Hepatic stellate cell (primary cell): ENCODE results near the gene ATP9B.

Source experiments
- DNase-seq: peaks from one replicate; pipeline ENCODE4 v3.0.0; 2011; ENCODE audit warnings: low spot score

The ATP9B gene

GRCh38 chr18:79199691-79200374 lies 130.6 kb downstream of the ATP9B start:
- no peak for DNase-seq

GRCh38 chr18:79200546-79201268 lies 131.5 kb downstream of the ATP9B start:
- peak; percentile 13 for DNase-seq

- DNase-seq: no peak
Measured at GRCh38 chr18:79203017-79203605, 133.9 kb downstream of the ATP9B start.

- no peak for DNase-seq
Measured at GRCh38 chr18:79204889-79205807, 136.0 kb downstream of the ATP9B start.

- DNase-seq: no peak
Measured at GRCh38 chr18:79206444-79206843, 137.2 kb downstream of the ATP9B start.

GRCh38 chr18:79208906-79209305 lies 139.7 kb downstream of the ATP9B start:
- DNase-seq: no peak

GRCh38 chr18:79210002-79210910 lies 141.1 kb downstream of the ATP9B start:
- no peak for DNase-seq

GRCh38 chr18:79211844-79212243 lies 142.7 kb downstream of the ATP9B start:
- no peak for DNase-seq

- DNase-seq: no peak
Measured at GRCh38 chr18:79214056-79214455, 144.9 kb downstream of the ATP9B start.

GRCh38 chr18:79216176-79216575 lies 147.0 kb downstream of the ATP9B start:
- DNase-seq: no peak

- DNase-seq: no peak
Measured at GRCh38 chr18:79217979-79218604, 148.9 kb downstream of the ATP9B start.

GRCh38 chr18:79218605-79219190 lies 149.5 kb downstream of the ATP9B start:
- DNase-seq: no peak

GRCh38 chr18:79221136-79221535 lies 151.9 kb downstream of the ATP9B start:
- no peak for DNase-seq

- DNase-seq: no peak
Measured at GRCh38 chr18:79222790-79223189, 153.6 kb downstream of the ATP9B start.

GRCh38 chr18:79223431-79223830 lies 154.2 kb downstream of the ATP9B start:
- no peak for DNase-seq

- no peak for DNase-seq
Measured at GRCh38 chr18:79224381-79224780, 155.2 kb downstream of the ATP9B start.

- no peak for DNase-seq
Measured at GRCh38 chr18:79227621-79228020, 158.4 kb downstream of the ATP9B start.

- no peak for DNase-seq
Measured at GRCh38 chr18:79229431-79229830, 160.2 kb downstream of the ATP9B start.

- DNase-seq: no peak
Measured at GRCh38 chr18:79234438-79234837, 165.2 kb downstream of the ATP9B start.

- no peak for DNase-seq
Measured at GRCh38 chr18:79239631-79240030, 170.4 kb downstream of the ATP9B start.
